Measurements from ENCODE around the gene UBE2Q2.
"Not testable (repeated sequence)": the region's sequence is repeated elsewhere in the genome, so short reads cannot be mapped to it uniquely, and the experiment has no call there.

Gene UBE2Q2
- 41.8 reads per million, percentile 64 among the genes with 10 or more reads in this experiment for total RNA-seq

DNA sequence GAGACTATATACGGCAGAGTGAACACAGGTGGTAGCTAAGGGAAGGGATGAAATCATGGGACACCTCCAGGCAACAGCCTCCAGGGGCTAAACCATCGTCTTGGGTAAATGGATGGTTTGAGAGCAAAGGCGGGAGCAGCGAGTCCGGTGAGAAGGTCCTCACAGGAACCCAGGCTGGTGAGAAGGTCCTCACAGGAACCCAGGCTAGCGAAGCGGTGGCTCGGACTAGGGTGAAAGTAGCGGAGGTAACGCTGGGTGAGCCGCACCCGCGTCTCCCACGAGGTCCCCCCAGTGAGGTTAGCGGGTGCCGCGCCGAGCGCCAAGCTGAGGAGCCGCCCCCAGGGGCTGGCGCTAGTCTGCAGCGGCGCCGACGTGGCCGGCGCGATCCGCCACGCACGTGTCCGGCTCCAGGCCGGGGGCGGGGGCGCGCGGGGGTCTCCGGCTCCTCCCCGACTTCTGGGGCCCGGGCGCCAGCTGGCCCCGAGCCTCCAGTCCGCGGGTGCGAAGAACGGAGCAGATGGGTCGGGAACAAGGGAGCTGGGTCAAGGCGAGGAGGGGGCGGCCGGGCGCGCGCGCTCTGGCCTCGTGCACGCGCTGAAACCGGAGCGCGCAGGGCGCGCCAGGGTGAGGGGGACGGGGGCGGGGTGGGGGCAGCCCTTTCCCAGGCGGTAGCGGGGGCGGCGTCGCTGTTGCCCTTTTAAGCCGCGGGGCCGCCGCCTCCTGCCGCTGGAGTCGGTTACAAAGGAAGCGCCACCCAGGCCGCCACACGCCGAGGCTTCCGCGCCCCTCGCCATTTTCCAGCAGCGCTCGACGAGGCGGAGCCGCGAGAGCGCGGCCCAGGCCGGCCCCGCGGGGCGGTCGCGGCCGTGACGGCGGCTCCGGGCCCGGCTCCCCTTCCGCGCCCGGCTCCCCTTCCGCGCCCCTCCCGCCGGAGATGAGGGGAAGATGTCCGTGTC lies at the start of gene UBE2Q2:
Gene UBE2Q2 (plus strand): TSS at position 726 of the 956 bp plus-strand sequence. CDS start 220 bp downstream, at position 946.
- peak; percentile 62 for DNase-seq

DNA sequence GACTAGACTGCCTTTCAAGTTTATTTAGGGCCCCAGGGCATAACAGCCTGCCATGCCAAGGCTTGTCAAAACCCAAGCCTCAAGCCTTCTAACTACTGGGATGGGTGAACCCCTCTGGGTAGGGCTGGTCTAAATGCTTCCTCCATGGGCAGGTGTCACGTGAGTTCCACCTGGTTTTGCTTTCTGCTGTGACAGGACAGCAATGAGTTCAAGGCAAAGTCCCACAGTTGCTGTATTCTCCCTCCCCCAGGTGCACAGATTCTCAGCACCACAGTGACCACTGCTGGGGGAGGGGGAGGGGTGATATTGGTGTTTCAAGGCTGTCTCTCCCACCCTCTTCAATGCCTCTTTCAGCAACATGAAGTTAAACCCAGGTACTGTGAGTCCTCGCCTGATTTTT lies 46.9 kb upstream of the UBE2Q2 start:
- DNase-seq, result no peak

DNA sequence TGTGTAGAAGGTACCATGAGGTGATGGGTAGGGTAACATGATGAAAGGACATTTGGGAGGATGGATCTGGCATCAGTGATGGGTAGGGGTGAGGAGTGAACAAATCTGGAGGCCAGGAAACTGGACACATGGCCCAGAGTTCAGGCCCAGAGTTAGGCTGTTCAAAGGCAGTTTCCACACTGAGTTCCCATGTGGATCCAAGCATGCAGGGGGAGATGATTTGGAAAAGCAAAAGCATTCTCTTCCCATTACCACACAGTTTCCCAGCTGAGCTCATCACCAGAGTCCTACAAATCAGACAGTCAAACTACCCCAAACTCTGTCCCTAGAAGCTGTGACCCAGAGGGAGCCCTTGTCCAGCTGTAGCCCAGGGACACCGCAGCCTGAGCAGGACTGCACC lies 46.1 kb upstream of the UBE2Q2 start:
- DNase-seq, result not testable (repeated sequence)

DNA sequence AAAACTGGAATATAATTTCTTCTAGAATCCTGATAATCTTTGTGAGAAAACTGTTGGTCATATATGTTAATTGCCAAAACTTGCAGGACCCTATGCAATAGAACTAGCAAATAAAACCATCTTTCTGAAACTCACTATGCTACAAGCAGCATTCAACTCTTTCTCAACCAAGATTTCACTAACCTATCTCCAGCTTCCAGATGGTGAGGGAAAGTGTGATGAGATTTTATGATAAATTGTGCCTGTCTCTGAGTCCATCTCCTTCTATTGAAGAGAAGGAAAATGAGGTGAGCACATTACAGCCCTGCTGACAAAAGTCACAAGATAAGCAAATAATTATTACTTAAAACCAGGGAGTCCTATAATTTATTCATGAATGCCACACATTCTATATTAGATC lies 44.1 kb upstream of the UBE2Q2 start:
- DNase-seq, result no peak

DNA sequence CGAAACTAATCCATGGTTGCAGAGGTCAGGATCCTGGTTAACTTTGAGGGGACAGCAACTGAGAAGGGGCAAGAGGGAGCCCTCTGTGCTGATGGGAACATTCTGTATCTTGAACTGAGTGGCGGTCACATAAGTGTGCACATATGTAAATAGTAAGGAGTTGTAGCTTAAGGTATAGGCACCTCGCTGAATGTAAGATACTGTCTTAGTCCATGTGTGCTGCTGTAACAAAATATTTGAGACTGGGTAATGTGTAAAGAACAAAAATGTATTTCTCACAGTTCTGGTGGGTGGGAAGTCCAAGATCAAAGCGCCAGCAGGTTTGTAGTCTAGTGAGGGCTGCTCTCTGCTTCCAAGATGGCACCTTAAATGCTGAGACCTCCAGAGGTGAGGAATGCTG lies 42.8 kb upstream of the UBE2Q2 start:
- not testable (repeated sequence) for DNase-seq

DNA sequence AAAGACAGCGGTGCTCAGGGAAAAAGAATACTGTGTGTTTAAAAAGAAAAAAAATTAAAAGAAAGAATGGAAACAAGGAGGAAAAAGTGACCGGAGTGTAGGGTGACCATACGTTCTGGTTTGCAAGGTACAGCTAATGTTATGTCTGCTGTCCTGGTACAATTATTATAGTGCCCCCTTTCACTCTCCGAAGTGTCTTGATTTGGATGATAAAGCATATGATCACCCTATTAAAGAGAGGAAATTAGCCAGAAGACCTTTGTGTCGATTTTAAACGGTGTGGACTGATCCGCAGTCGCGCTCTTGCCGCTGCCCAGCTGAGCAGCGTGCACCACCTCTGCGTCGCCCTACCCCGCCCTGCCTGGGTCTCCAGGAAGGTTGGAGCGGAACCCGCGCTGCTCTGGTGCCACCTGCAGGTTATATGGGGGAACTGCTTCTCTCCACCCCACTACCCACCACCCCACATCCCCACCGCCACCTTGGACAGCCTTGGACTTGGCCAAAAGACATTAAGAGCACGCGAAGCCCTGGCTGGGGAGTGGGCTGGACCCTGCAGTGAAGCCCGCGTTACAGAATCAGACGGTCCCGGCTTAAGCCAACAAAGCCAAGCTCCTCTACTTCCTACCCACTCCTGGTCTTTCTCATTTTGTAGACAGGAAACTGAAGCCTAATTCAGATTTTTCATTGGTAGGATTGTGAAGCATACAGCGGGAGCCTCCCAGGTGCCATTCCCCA lies 41.2 kb upstream of the UBE2Q2 start:
- peak; percentile 68 for DNase-seq

DNA sequence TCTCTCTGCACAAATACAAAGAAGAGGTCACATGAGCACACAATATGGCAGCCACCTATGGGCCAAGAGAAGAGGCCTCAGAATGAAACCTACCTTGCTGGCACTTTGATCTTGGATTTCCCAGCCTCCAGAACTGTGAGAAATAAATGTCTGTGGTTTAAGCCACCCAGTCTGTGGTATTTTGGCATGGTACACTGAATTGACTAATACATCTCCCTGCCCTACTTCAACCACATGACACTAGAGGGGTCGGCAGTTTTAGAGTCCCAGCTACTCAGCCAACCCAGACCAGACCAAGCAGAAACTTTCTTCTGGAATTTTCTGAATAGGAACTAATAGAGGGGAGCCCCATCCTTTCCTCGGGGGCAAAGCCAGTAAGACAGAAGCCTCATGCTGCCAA lies 35.8 kb upstream of the UBE2Q2 start:
- DNase-seq, result not testable (repeated sequence)

DNA sequence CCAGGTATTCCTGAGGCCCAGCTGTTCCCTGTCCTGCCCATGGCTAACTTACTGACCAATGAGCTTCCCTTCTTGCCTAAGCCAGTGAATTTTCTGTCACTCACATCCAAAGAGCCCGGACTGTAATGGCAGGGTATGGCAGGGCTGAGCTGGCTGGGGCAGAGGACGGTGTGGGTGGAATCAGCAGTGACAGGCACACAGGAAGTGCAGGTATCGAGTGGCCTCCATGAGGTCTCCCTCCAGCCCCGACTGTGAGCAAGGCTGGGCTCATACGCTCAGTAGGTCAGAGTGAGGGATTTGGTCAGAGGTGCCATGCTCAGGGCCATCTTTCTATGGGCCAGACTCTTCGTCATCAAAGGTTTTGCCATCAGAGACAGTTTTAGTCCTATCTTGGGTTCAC lies 35.2 kb upstream of the UBE2Q2 start:
- DNase-seq, result not testable (repeated sequence)

DNA sequence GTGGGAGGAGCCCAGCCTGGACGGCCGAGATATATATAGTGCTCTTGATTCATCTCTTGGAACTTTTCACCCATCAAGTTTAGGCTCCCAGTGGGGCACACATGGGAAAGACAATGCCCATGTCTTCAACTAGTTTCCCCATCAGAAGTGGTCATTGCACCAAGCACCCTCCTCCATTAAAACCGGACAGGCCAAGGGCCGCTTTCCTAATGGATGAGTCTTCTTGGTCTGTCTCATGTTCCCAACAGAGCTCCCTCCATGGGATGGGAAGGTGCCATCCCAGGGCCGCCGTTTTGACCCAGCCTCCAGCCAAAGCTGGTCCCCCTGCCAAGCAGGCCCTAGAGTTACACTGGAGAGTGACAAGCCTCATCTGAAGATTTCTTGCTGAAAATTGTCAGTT lies 34.7 kb upstream of the UBE2Q2 start:
- DNase-seq, result no peak

DNA sequence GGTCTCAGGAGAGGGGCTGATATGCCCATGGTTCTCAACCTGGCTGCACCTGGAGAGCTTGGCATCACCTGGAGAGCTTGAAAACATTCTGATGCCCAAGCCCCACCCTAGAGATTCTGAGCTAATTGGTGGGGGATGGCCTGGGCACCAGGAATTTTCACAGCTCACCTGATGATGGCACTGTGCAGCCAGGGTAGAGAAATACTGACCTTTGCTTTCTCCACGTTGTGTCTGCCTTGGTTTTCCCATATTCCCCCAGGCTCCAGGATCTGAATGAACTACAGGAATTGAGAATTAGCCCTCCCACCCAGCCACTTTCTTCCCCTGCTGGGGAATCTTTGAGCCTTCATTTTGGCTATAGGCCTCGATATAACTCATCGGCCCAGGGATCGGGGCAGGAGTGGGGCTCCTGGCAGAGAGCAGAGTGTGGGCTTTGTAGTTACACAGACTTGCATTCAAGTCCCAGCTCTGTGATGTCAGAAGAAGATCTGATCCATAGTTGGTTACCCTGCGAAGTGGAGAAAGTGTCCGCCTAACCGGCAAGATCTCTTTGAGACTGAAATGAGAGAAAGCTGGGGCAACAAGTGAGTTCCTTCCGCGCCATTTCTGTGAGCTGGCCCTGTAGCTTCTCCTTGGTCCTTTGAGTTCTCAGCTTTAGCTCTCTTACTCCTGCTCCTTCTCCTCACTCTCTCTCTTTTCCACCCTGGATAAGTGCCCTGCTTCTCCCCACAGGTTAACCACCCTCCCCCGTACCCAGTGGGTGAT lies 33.1 kb upstream of the UBE2Q2 start:
- no peak for DNase-seq

DNA sequence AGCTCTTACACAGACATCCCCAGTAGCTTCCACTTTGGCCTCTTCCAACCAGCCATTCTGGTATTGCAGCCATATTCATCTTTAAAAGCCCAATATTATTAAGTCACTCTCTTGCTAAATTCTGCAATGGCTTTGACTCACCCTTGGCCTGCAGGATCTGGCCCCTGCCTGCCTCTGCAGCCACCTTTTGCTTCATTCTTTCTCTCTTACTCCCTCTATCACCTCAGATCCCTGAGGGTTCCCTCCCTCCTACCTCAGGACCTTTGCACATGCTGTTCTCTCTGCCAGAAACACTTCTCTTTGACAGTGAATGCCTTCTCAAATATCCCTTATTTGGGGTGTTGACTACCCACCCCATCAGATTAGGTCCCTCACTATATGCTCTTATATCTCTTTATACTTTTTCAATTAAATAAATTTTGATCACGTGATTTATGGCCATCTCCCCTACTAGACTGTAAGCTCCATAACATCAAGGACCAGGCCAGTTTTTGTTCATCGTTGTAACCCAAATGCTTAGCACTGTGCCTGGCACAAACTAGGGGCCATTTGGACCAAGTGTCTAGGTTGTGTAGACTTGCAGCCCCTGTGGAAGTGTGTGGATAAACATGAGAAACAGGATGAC lies 32.3 kb upstream of the UBE2Q2 start:
- DNase-seq, result no peak

DNA sequence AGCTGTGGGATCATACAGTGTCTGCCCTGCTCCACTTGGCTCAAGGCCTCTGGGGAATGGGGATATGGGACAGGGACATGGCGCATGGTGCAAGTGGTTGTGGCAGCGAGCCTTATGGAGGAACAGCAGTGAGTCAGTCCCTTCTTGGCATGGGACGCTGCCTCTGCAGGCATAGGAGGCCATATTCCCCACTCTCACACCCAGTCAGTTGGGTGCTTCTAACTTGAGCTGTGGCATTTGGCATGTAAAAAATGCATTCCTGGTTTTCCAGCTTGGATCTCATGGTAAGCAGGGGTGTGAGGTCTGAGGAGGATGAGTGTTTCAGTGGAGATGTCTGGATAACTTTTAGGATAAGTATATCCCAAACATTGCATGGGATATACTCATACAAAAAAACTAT lies 31.6 kb upstream of the UBE2Q2 start:
- DNase-seq, result no peak

DNA sequence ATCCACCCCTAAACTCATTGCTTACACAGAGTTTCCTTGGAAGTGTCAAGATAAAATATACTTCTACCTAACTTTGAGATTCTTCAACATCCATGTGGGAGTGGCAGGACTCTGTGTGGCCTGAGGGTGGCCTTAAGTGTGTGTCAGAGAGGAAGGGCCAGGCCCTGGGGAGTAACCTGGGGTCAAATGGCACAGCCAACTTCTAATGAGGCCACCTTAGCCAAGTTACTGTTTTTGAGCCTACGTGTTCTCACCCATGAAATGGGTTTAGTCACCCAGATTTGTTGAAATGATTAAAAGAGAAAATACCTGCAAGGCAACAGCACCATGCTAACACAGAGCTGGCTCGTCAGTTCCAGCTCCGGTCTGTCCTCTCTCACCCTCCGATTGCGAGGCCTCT lies 28.5 kb upstream of the UBE2Q2 start:
- DNase-seq, result no peak

DNA sequence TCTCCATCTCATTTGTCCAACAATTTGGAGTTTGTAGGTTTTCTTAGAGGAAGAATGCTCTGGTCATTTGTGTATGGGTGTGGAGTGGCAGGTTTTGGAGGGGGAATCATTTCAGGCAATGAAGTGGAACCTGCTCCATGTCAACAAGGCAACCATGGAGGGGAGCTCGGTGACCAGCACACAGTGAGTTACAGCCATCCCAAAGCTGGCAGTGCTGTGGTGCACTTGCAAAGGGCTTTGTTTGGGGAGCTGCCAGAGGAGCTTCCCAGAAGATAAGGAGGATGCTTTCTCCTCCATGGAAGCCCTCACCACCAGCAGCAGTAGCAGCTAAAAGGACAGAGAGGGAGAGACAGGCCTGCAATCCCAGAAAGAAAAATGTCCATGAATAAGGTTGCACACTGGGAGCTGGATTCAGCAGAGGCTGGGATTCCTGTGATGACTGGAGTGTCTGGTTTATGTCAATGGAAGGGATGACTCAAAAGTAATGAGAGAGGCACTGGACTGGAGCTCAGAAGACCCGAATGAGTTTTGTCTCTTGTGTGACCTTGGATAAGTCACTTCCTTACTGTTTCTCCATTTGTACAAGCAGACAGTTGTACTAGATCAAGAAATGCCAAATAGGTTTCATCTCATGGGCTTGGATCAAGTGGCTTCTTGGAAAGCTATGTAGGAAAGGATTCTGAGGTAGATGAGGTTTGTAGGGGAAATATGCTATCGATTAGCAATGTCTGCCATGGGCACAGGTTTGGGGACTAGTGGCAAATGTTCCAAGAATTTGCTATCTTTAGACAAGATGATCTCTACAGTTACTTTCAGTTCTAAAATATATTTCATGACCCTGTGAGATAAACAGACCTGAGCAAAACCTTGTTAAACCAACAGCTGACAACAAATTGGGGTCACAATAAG lies 27.2 kb upstream of the UBE2Q2 start:
- DNase-seq, result no peak

DNA sequence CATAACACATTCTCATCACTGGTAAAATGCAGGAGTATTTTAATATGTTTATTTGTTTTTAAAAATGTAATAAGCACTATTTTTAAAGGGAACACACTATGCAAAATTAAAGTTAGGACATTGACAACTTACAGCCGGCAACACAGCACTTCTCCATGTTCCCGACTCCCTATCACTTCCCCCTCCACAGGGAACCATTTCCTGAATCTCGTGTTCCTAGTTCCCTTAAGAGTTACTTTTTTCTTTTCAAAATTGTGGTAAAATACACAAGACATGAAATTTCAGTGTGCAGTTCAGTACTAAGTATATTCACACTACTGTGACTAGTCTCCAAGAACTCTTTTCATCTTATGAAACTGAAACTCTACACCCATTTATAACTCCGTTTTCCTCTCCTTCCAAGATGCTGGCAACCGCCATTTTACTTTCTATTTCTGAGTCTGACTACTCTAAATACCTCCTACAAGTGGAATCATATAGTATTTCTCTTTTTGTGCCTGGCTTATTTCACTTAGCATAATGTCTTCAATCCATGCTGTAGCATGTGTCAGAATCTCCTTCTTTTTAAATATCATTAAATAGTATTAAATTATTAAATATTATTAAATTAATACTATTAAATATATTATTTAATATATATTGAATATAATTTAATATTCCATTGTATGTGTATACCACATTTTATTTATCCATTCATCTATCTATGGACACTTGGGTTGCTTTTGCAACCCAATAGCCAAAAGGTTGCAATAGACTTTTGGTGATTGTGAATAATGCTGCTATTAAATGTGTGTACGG lies 25.9 kb upstream of the UBE2Q2 start:
- DNase-seq, result no peak

DNA sequence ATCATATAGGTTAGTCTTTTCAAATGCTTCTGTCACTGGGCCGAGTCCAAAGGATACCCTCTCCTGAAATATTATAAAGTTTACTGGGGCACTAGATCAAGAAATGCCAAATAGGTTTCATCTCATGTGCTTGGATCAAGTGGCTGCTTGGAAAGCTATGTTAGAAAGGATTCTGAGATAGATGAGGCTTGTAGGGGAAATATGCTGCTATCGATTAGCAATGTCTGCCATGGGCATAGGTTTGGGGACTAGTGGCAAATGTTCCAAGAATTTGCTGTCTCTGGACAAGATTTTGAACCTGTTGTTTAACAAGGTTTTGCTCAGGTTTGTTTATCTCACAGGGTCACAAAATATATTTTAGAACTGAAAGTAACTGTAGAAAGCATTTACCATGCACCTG lies 23.0 kb upstream of the UBE2Q2 start:
- no peak for DNase-seq

DNA sequence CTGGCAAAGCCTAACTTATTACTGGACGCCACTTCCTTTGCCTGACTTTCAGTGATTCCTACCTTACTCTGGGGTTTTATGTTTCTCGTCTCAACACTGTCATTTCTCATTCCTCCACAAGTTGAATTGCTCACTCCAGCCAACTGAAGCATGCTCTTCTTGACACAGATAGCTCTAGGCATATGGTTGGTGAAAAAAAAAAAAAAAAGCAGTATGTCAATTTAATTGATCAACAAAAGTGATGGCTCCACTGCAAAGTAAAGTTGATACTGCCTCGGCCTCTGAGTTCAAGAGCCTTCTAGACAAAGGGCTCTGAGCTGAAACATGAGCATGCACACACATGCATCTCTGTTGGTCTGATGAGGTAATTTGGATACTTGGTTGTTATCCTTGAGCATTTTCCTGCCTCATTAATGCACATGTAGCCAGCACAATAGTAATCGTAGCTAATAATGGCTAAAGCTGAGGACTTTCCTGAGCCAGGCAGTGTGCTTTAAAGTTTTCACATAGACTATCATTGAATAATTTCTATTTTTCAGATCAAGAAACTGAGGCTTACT lies 21.4 kb upstream of the UBE2Q2 start:
- DNase-seq, result no peak

DNA sequence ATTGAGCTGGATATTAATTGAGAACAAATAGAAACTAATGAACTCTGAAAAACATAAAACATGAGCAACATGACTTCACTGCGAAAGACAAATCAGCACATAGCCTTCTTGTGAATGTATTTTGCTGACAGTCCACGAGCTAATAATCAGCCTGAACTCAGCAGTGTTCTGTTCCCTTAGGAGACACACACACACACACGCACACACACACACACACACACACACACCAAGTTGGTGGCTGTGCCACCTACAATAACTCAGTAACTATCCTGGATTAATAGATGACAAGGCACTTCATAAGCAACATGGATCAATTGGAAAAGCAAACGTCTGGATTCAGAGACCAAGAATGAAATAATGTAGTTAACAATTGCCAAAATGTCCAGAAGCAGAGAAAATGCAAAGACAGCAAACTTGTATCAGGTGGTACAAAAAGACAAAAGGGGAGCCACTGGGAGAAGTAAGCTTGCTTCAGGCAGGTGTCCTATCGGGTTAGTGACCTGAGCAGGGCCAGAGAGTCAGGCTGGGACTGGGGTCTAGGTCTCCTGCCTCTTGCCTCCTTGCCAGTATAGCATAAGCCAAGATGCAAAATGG lies 20.5 kb upstream of the UBE2Q2 start:
- no peak for DNase-seq

DNA sequence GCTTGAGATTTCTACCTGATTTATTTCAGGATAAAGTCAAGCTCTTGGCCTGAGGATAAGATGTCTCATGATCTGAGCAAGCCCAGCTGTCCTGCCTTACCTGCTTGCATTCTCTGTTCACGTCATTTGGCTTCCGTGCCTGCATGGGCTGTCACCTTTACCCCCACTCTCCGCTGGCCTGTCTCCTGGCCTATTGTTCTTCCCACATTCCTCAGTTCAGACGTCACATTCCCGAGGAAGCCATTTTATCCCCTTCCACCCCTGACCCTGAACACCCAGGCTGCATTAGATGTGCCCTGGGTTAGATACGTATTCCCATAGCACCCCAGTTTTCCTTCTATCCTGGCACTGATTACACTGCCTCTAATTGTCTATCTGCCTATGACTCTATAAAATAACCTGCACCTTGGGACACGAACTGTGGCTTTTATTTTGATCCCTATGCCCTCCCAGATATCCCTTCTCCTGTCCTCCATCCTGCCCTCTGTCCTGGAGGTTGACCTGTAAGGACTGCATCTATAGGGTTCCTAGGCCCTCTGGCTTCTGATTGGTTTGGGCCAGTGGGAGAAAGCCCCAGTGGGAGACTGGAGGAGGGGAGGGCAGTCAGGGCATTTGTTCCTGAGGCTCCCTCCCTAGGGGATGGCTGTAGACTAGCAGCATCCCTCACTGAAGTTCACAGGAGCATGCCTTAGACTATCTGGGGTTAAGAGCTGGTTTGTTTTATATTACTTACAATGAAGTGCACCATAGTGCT lies 19.2 kb upstream of the UBE2Q2 start:
- no peak for DNase-seq

Measured in effector CD4-positive, alpha-beta T cell (primary cell).